H1 (cell line): ENCODE results near the gene SLMAP. TPM values are rescaled to one million over a fixed set of nuclear protein-coding genes. Genes with fewer than 3 reads are reported as not detected.

ENCODE experiments used
- ATF2 ChIP-seq: IDR thresholded peaks from 2 replicates; pipeline ENCODE4 v1.6.1; 2012; ENCODE audit warnings: low read length, inconsistent platforms
- CHD7 ChIP-seq: fragments of 300-600 bp; sonication (generic); IDR thresholded peaks from 2 replicates; pipeline ENCODE4 v1.7.1; 2012; ENCODE audit warnings: low read length, moderate library complexity, mild to moderate bottlenecking, inconsistent platforms; ENCODE audit not compliant: insufficient replicate concordance
- CTBP2 ChIP-seq: IDR thresholded peaks from 2 replicates; pipeline ENCODE4 v1.7.0; 2011; ENCODE audit warnings: borderline replicate concordance, mild to moderate bottlenecking, moderate library complexity, mixed read lengths, low read length; ENCODE audit not compliant: insufficient read depth, insufficient read length
- EGR1 ChIP-seq: IDR thresholded peaks from 2 replicates; pipeline ENCODE4 v1.6.1; 2011; ENCODE audit warnings: low read depth, low read length, borderline replicate concordance
- HDAC6 ChIP-seq: IDR thresholded peaks from one replicate; pipeline ENCODE4 v1.7.1; 2012; ENCODE audit warnings: low read depth, mild to moderate bottlenecking, inconsistent platforms, low read length, moderate library complexity
- RFX5 ChIP-seq: IDR thresholded peaks from 2 replicates; pipeline ENCODE4 v1.6.1; 2011; ENCODE audit warnings: low read depth, low read length, improper control_type of control experiment, borderline replicate concordance
- SAP30 ChIP-seq: fragments of 300-600 bp; sonication (generic); IDR thresholded peaks from 2 replicates; pipeline ENCODE4 v1.7.1; 2012; ENCODE audit warnings: low read length, moderate library complexity, mild to moderate bottlenecking, inconsistent platforms; ENCODE audit not compliant: insufficient read depth, insufficient replicate concordance
- SIRT6 ChIP-seq: IDR thresholded peaks from one replicate; pipeline ENCODE4 v1.7.1; 2012; ENCODE audit warnings: low read length, inconsistent platforms
- polyA plus RNA-seq, 7 experiments: library from polyadenylated mRNA; depleted of rRNA in 3 of 7; stranded (reverse) in 5 of 7; unstranded in 2 of 7; fragments of >200 nt in 5 of 7; fragments of 200-250 nt in 2 of 7; gene quantifications; 1 replicate in 5 of 7; 2 replicates in 1 of 7; 4 replicates in 1 of 7; pipeline versions ENCODE4 v1.2.1 to v1.2.3, GENCODE V29; 2011 to 2013; ENCODE audit warnings: missing spikeins in 2 of 7, mixed read lengths in 2 of 7
- total RNA-seq: library from RNA; stranded (reverse); fragmentation: NEBNext Ultra II Directional; extraction: Animal tissue kit (Norgen Biotek cat#: 25700); gene quantifications from 2 replicates; pipeline ENCODE4 v1.2.1, GENCODE V29; 2021

Gene SLMAP
- total and polyA plus RNA-seq, 2 of the 8 experiments (the other 6 are each of a cell fraction or from before 2014, with no cell fraction given), result 13.6 to 70.4 TPM

GRCh38 chr3:57929988-57930387 is 173.9 kb downstream of the SLMAP start (continued):
- TF ChIP-seq HDAC6 (no peak), CHD7 (no peak), SIRT6 (no peak), EGR1 (no peak), ATF2 (no peak), CTBP2 (no peak), SAP30 (no peak), RFX5 (no peak)
